Measurements from ENCODE around the gene NLRP13.

The NLRP13 gene

GRCh38 chr19:55898911-55899310 lies 33.2 kb downstream of the NLRP13 start:
- DNase-seq = no peak

GRCh38 chr19:55882626-55883025 lies 49.5 kb downstream of the NLRP13 start:
- DNase-seq = no peak

GRCh38 chr19:55877211-55877610 lies 54.9 kb downstream of the NLRP13 start:
- no peak for DNase-seq

- no peak for DNase-seq
Observed at GRCh38 chr19:55870736-55871135, 61.4 kb downstream of the NLRP13 start.

GRCh38 chr19:55867101-55867500 lies 65.0 kb downstream of the NLRP13 start:
- DNase-seq = no peak

GRCh38 chr19:55866521-55866920 lies 65.6 kb downstream of the NLRP13 start:
- no peak for DNase-seq

- no peak for DNase-seq
Observed at GRCh38 chr19:55858969-55859368, 73.2 kb downstream of the NLRP13 start.

- no peak for DNase-seq
Observed at GRCh38 chr19:55858401-55858800, 73.7 kb downstream of the NLRP13 start.

GRCh38 chr19:55857974-55858373 lies 74.2 kb downstream of the NLRP13 start:
- no peak for DNase-seq

- no peak for DNase-seq
Observed at GRCh38 chr19:55857149-55857548, 75.0 kb downstream of the NLRP13 start.

GRCh38 chr19:55855160-55855559 lies 77.0 kb downstream of the NLRP13 start:
- DNase-seq = no peak

All from NCI-H1092 treated with DMSO at 0.1 percent for 48 hours (cell line).